ENCODE results near the gene PTPRM.

GRCh38 chr18:7597500-7597899 is 30.4 kb downstream of the PTPRM start:
- TF ChIP-seq POLR2A (IDR thresholded peaks at IDR 0.05) (no peak), CTCF (IDR thresholded peaks at IDR 0.05) (no peak)

Data from lower leg skin (tissue), 3 donors.